GM21717 (cell line): ENCODE measurements around the gene TLE3.
"Not testable (repeated sequence)": the region's sequence is repeated elsewhere in the genome, so short reads cannot be mapped to it uniquely, and the experiment has no call there.

Experiments used
- ATAC-seq: cut with Tn5 transposase; IDR thresholded peaks from one replicate; pipeline ENCODE4 v1.9.1; 2021; ENCODE audit warnings: mild to moderate bottlenecking, moderate library complexity; ENCODE audit not compliant: unreplicated experiment

The TLE3 gene

DNA sequence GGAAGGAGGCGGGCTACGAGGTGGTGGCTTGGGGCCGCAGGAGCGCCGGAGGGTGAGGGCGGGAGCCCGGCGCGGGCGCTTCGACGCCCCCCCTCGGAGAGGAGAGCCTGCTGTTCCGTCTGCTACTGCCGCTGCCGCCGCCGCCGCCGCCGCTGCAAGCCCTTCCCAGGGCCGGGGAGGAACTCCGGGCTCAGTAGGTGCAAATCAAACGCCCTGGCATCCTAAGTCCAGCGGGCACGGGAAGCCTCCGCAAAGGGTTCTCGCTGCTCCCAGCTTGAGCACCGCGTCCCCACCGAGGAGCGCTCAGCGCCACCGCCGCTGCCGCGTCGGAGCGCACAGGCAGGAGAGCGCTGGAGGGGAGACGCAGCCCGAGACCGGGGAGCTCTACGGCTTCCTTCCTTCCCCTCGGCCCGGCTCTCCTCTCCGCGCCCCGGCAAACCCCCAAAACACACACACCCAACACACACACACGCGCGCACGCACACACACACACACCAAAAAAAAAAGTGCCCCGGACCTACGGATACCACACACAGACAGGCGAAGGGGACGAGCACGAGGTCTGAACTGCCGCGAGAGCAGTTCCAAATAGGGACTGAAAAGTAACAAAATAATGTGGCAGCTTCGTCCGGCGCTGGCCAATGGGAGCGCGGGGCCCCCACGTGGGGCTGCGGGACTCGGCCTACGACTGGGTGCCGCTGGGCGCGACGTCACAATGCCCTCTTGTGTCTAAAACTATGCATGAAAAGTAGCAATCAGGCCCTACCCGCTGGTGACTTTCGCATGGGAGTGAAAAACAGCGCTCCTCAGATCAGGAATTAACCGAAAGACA lies at the start of gene TLE3:
Gene TLE3, minus strand, starts transcription at position 597 of the 832 bp plus-strand sequence. CDS start 1,119 bp downstream, outside the sequence.
- peak; percentile 46 for ATAC-seq

DNA sequence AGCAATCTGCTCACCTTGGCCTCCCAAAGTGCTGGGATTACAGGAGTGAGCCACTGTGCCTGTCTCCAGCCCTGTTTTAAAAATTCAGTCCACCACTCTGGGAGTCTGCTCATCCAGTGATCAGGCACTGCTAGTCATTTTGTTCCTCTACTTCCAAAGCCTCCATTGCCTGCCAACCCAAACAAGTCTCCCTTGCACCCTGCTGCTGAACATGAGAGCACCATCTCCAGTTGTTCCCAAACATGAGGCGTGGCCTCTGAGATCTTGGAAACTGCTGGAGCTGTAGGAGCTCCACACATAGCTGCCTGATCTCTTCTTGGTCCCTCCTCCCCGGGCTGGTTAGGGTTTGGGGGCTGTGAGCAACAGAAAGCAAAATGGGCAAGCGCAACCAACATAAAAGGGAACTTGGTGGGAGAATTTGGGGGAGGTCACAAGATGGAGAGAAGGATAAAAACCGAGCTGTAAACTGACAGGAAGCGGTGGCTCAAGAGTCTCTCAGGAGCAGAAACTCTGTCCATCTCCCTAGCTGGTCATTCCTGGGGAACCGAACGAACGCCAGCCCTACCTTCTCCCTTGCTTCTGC lies 49.6 kb upstream of the TLE3 start:
- ATAC-seq: no peak

DNA sequence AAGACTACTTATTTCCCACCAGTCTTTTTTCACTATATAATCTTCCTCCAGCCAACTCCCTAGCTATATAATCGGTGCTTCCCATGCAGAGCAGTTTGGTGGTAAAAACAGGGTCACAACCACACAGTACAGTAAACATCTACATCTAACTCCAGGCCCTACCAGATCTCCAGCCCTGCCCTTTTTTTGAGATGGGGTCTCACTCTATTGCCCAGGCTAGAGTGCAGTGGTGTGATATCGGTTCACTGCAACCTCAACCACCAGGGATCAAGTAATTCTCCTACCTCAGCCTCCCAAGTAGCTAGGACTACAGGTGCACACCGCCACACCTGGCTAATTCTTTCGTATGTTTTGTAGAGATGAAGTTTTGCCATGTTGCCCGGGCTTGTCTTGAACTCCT lies 49.1 kb upstream of the TLE3 start:
- no peak for ATAC-seq

DNA sequence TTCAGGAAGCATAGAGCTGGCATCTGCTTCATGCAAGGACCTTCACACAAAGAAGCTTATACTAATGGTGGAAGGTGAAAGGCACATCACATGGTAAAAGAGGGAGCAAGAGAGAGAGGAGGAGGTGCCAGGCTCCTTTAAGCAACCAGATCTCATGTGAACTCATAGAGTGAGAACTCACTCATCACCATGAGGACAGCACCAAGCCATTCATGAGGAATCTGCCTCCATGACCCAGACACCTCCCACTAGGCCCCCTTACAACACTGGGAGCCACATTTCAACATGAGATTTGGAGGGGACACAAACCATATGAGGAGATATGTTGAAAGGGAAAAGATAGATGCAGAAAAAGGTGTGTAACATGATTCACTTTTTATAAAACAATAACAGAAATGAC lies 48.4 kb upstream of the TLE3 start:
- no peak for ATAC-seq

DNA sequence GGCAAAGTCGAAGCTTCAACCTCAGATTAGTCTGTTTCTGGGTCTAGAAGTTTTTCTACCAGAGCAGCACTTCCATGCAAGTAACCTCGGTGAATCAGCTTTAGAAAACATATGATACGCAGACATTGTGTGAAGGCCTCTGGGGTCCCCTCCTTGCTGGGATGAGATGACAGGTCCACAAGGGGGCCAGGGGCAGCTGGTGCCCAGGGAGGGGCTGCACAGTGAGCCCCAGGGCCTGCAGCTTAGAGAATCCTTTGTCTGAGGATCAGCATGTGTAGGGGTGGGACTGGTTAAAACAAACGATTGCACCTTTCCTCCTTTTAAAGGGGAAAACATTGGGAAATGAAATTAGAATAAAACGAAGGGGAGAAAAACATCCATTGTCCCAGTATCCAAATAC lies 47.5 kb upstream of the TLE3 start:
- no peak for ATAC-seq

DNA sequence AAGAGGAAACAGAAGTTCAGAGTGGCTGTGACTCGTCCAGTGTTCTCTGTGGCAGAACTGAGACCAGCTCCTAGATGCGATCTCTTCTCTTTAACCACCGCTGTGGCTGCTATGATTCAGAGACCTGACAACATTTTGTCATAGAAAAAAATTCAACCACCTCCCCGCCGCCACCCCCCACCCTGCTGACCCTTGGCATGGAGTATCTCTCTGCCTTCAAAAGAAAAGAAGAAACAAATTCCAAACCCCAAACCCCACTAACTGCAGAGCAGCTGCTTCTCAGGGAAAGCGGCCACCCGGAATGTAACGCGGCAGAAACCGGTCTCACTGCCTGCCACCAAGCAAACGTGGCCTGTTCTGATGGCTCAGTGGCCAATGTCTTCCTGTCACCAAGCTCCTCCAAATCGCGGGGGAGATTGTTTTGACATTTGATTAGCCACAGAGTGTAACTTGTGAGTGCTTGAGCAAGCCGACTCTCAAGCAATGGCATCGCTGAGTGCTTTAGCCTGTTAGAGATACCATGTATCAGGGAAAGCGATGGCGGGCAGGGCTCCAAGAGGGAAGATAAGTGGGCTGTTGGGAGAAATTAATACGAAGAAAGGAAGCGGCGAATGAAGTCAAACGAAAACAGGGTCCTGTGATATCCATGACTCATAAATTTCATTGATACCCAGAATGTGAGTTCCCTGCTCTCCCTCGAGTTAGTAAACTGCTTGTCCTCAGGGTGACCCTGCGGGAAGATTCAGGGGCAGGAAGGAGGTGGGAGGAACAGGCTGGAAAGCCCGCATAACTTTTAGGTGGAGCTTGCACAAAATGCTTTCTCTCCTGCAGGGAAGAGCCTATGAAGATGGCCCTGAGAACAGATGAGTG lies 44.8 kb upstream of the TLE3 start:
- ATAC-seq: no peak

DNA sequence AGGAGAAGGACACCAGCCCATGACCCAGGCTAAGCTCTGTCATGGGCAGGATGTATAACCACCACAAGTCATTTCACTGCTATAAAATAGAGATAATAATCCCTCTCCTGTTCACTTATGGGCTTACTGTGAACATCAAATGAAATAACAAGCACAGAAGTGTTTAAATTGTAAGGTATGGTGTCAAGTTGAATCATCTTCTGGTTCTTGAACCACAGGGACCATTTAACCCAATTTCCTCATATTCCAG lies 44.3 kb upstream of the TLE3 start:
- no peak for ATAC-seq

DNA sequence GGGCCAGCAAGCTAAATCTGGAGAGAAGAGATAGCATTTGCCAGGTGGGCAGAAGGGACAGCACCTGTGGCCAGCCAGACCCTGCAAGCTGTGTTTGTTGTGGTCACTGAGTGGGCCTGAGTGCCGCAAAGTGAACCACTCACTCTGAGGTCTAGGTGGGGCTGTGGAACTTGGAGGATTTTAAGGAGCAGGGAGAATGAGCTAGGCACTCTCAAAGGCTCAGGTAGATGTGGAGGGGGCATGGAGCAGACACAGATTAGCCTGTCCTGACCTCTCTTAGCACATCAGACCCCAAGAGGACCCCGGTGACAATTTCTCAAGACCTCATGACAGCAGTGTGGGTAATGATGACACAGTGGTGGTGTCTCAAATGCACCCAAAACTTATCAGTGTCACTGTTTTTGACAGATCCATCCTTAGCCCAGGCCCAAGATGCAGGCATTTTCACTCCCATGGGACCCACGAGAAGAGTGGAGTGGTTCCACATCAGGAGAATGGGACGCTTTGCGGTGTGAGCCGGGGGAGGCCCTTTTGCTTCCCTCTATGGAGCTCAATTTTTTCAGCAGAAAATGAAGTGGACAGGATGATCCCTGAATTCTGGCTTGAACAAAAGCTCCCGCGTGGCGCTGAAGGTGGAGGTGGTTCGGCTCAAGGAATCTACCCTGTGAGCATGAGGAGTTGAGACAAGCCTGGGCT lies 43.8 kb upstream of the TLE3 start:
- ATAC-seq: no peak

DNA sequence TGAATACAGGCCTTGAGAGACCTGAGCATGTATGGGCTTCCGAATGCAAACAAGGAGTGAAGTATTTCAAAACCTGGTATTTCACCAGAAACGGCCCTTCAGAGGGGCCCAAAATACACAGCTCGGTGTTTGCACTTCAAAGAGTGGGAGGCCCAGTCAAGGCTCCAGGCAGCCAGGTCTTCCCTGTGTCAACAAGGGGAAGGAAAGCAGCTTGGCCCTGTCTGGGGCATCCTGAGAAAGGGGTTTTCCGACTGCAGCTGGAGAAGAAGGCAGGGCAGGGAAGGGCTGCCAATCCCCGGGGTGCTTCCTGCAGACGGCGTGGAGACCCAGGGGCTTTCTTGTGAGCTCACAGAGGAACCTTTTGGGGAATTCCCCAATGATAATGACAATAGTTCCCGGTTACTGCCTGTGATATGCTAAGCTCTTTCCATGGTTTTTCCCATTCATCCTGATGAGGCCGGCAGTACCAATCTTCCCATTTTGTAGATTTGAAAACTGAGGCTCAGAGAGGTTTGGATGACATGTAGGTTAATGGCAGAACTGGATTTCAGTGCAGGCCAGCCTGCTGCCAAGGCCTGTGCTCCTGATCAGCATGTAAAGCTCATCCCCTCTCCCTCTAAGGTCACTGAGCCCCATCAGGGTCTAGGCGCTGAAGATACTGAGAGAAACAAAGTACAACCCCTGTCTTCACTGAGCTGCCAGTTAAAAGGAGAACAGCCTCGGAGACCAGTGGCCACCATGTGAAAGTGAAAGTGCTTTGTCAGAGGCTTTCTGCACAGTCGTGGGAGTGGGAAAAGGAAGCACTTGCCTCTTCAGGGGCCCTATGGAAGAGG lies 43.0 kb upstream of the TLE3 start:
- no peak for ATAC-seq

DNA sequence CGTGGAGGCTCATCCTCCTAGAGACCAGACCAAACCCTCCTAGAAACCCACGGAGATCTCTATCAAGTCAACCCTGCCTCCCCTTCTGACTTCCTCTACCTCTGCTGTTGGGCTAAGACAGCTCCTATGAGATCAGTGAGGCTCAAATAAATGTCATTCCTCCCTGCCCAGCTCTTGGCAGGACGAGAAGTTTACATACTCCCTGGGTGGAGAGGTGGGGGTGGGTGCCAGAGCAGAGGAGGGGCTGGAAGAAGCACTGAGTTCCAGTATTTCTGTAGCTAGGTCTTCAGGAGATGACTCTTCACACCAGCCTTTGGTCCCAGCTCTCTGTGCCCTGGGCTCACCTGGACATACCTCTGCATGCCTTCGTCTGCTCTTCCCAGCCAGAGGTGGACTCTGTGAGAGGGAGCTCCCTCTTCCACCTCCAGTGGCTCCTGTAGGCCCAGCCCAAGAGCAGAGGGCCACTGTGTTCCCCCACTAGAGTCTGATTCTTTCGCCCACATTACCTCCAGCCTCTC lies 42.4 kb upstream of the TLE3 start:
- ATAC-seq: no peak

DNA sequence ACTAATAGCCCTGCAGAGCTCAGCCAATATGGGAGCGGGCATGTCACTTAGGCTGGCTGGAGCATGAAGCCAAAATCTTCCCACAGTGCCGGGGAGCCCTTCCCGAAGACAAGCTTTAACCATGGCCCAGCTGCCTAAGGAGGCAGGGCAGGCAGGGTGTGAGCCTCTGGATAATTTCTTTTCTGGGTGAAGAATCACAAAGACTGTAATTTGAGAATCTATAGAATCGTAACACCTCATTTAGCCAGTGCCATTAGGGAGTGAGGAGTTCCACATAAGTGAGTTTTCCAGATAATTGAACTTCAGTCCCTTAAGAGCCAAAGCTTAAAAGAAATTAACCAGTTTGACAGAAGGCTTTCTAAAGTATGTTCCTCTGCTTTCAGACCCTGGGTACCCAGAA lies 40.2 kb upstream of the TLE3 start:
- no peak for ATAC-seq

DNA sequence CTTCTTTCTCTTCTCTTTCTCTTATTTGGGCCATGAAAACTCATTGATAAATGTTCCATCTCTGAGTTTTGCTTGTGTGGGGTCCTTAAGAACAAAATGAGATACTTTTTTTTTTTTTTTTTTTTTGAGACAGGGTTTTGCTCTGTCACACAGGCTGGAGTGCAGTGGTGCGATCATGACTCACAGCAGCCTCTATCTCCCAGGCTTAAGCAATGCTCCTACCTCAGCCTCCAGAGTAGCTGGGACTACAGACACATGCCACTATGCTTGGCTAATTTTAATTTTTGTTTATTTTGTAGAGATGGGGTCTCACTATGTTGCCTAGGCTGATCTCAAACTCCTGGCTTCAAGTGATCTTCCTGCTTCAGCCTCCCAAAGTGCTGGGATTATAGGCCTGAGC lies 39.3 kb upstream of the TLE3 start:
- not testable (repeated sequence) for ATAC-seq

DNA sequence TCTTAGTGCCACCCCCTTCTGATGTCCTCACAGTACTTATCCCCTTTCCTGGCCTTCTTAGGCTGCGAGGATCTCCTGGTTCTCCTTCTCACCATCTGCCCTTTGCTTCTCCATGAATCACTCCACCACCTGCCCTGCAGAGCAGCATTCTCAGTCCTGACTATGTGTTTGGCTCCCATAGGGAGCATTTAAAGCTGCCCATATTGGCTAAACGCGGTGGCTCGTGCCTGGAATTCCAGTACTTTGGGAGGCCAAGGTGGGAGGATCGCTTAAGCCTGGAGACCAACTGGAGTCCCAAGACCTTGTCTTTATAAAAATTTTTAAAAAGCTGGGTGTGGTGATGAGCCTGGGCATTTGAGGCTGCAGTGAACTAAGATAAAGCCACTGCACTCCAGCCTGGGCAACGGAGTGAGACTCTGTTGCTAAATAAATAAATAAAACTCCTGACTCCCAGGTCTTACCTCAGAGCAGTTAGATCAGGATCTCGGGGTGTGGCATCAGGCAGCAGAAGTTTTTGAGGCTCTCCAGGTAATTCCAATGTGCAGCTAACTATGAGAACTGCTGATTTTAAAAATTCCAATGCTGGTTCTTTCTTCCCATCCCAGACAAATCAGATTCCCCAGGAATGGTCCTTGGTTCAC lies 36.2 kb upstream of the TLE3 start:
- ATAC-seq: no peak

DNA sequence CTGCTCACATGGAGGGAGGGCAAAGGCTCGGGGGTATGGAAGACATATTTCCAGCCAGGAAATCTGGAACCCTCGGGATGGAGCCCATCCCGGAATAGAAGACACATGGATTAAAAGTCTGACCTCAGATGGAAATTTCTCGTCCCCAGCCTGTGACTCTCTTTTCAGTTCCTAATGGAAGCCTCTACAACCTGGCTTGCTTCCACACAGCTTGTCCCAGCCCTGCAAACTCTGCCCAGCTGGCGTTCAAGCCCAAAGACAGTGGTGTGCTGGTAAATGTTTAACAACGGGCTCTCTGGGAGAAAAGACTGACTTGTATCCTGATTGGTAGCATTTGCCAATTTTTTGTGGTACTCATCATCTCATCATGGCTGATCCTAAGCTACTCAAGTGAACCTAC lies 35.6 kb upstream of the TLE3 start:
- no peak for ATAC-seq

DNA sequence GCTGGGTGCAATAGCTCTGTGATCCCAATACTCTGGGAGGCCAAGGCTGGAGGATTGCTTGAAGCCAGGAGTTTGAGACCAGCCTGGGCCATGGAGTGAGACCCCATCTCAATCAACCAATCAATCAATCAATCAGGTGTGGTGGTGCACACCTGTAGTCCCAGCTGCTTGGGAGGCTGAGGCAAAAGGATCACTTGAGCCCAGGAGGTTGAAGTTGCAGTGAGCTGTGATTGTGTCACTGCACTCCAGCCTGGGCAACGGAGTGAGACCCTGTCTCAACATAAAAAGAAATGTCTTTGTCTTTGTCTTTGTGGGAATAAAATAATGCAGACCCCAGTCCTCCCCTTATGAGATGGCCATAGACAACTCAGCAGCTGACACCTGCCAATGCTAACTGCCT lies 34.9 kb upstream of the TLE3 start:
- no peak for ATAC-seq

DNA sequence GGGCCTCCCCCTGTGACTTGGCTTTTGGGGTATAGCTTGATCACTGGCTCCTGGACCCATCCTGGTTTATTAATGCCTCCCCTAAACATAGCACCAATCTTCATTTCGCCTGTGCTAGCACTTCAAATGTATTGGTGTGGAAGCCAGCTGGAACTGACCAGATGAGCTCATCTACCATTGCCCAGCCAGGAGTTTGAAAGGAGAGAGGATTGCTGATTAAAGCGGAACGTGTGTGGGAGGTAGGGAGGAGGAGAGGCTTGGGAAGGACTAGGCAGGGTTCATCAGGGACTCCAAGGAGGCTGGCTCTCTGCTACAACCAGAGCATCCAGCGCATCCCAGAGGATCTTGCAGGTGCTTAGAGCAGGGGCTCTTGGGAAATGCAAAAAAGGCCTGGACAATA lies 34.4 kb upstream of the TLE3 start:
- ATAC-seq: no peak

DNA sequence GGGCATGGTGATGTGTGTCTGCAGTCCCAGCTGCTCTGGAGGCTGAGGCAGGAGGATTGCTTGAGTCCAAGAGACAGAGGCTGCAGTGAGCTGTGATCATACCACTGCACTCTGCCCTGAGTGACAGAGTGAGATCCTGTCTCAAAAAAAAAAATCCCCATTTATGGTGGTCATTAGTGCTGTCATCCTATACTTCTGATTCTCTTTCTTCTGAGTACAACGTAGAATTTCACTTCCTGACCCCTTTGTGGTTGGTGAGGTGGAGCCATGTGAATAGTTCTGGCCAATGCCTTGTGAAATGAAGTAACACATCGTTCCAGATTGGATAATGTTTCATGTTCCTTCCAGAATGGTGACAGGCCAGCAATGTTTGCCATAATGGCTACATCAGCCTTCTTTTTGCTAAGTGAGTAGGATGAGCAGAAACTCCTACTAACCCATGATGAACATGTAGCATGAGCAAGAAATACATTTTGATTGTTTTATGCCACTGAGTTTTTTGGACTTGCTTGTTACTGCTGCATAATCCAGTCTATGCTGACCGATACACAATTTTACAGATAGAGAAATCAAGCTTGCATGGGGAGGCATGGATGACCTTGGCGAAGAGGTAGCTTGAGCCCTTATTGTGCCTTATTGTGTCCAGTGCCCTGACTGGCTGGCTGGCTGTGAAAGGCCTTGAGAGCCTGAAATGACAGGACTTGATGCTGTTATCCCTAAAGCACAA lies 30.9 kb upstream of the TLE3 start:
- ATAC-seq: no peak

DNA sequence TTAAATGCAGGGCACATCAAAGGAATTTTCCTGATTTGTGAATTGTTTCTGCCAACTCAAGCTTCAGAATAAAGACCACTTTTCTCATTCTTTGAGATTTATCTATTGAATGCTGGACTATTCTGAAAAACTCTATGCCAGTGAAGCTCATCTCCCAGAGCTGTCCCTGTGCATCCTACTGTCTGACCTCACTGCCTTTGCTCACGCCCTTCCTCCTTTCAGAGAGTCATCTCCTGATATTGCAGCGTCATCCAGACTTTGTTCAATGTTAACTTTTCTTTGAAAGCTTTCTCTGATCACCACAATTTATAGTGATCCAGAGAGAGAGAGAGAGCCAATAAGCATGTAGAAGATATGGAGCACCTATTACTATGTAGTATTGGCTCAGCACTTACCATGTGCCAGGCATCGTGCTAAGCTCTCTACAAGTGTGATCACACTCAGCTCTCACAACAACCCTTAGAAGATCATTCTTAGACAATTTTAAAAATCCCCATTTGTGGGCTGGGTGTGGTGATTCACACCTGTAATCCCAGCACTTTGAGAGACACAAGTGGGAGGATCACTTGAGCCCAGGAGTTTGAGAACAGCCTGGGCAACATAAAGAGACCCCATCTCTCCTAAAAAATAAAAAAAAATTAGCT lies 30.2 kb upstream of the TLE3 start:
- no peak for ATAC-seq

DNA sequence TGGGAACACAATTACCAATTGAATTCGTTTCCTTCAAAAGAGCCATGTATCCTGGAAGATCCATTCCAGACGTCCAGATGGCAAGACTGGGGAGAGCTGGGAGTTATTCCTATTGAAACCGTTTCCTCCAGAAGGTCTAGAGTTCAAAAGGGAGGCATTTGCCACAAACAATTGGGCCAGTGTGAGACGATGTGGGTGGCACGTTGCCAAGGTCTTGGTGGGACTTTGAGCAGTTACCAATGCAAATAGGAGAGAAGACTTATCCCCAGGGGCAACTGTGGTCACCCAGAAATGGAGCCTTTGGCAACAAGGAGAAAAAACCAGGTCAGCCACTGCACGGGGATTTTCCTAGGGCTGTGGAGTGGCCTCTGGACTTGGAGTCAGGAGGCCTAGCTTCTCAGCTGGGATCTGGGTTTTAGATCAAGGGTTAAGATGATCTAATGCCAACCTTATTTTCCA lies 29.6 kb upstream of the TLE3 start:
- ATAC-seq: no peak
